Loucy (cell line): Measurements from ENCODE around the gene PA2G4.

ENCODE experiments used
- H2AFZ ChIP-seq: fragments of 200-600 bp; sonication (generic); 2 replicates; pipeline ENCODE4 v1.6.0; 2016; ENCODE audit warnings: antibody characterized with exemption, mild to moderate bottlenecking, low read length, moderate library complexity
- H3F3A ChIP-seq: fragments of 200-600 bp; 2 replicates; pipeline ENCODE4 v1.6.0; 2016; ENCODE audit warnings: antibody characterized with exemption, low read depth, mild to moderate bottlenecking
- H3K27me3 ChIP-seq: fragments of 200-600 bp; sonication (generic); 2 replicates; pipeline ENCODE4 v1.6.1; 2014; ENCODE audit warnings: low read length, mild to moderate bottlenecking; ENCODE audit not compliant: insufficient read depth, poor library complexity, severe bottlenecking
- H3K36me3 ChIP-seq: fragments of 200-600 bp; sonication (generic); 2 replicates; pipeline ENCODE4 v1.6.1; 2016; ENCODE audit warnings: low read length; ENCODE audit not compliant: insufficient read depth
- H3K4me1 ChIP-seq: fragments of 200-600 bp; sonication (generic); 2 replicates; pipeline ENCODE4 v1.5.1; 2014; ENCODE audit warnings: low read length, mild to moderate bottlenecking; ENCODE audit not compliant: insufficient read depth, poor library complexity, severe bottlenecking
- H3K4me2 ChIP-seq: fragments of 200-600 bp; sonication (generic); 2 replicates; pipeline ENCODE4 v1.6.0; 2014; ENCODE audit warnings: antibody characterized with exemption, low read length, low read depth, mild to moderate bottlenecking; ENCODE audit not compliant: poor library complexity, severe bottlenecking
- H3K4me3 ChIP-seq: fragments of 200-600 bp; sonication (generic); 2 replicates; pipeline ENCODE4 v1.5.1; 2014; ENCODE audit warnings: low read length, mild to moderate bottlenecking, mixed read lengths; ENCODE audit not compliant: poor library complexity, severe bottlenecking
- H3K79me2 ChIP-seq: fragments of 200-600 bp; sonication (generic); 2 replicates; pipeline ENCODE4 v1.6.1; 2014; ENCODE audit warnings: low read length; ENCODE audit not compliant: insufficient read depth
- H3K9ac ChIP-seq: fragments of 200-600 bp; sonication (generic); 2 replicates; pipeline ENCODE4 v1.6.0; 2014; ENCODE audit warnings: mild to moderate bottlenecking, low read depth, low read length, moderate library complexity; ENCODE audit not compliant: poor library complexity, severe bottlenecking
- H3K9me2 ChIP-seq: fragments of 200-600 bp; sonication (generic); replicated peaks from 2 replicates; pipeline ENCODE4 v1.6.1; 2016; ENCODE audit warnings: low read depth, low read length, mixed read lengths
- H3K9me3 ChIP-seq: fragments of 200-600 bp; sonication (generic); 2 replicates; pipeline ENCODE4 v1.6.1; 2014; ENCODE audit warnings: mild to moderate bottlenecking, antibody characterized with exemption, low read length, low read depth; ENCODE audit not compliant: insufficient read depth
- H4K20me1 ChIP-seq: fragments of 200-600 bp; sonication (generic); 2 replicates; pipeline ENCODE4 v1.6.0; 2014; ENCODE audit warnings: antibody characterized with exemption, low read length, mild to moderate bottlenecking; ENCODE audit not compliant: insufficient read depth, poor library complexity, severe bottlenecking
- EZH2phosphoT487 ChIP-seq: fragments of 200-600 bp; IDR thresholded peaks from 2 replicates; pipeline ENCODE4 v1.6.1; 2018; ENCODE audit warnings: antibody characterized with exemption, mild to moderate bottlenecking, moderate library complexity, borderline replicate concordance
- TF ChIP-seq, protein P1 (sequence below): fragments of 200-600 bp; sonication (generic); conservative IDR thresholded peaks from 2 replicates; pipeline ENCODE4 v1.5.1; 2014; ENCODE audit warnings: mild to moderate bottlenecking, antibody characterized with exemption, low read length

The PA2G4 gene

DNA sequence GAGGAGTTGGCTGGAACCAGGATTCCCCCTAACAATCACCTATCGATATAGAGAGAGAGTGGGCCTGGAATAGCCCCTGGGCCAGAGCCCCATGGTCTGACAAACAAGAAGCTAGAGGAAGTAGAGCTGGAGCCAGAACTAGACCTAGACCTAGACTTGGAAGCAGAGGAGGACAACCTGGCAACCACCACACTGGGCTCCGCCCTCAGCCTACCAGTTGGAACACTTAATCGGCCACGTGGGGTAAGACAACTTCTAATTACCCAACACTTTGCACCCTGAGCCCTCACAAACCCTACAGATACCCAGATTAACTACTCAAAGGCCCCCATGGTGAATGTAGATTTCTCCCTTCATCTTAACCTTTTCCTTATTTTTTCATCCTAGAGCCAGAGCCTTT, 4.6 kb upstream of the PA2G4 start:
- Histone ChIP-seq H3K9me3 (no peaks in the 10 kb centered on the region), H3K9me2 (no peaks in the 10 kb centered on the region), H2AFZ (no peak overlapping the region), H3K79me2 (peaks cover 5% of the 10 kb centered on the region), H3K36me3 (no peaks in the 10 kb centered on the region), H3K4me3 (no peak overlapping the region), H3K4me1 (peaks cover 14% of the 10 kb centered on the region), H3F3A (no peaks in the 10 kb centered on the region; the same call in 1 of the 2 replicates), H3K27me3 (peaks cover 3% of the 10 kb centered on the region), H3K9ac (no peak overlapping the region), H3K4me2 (no peak overlapping the region), H4K20me1 (peaks cover 3% of the 10 kb centered on the region)
- TF ChIP-seq, protein P1, sequence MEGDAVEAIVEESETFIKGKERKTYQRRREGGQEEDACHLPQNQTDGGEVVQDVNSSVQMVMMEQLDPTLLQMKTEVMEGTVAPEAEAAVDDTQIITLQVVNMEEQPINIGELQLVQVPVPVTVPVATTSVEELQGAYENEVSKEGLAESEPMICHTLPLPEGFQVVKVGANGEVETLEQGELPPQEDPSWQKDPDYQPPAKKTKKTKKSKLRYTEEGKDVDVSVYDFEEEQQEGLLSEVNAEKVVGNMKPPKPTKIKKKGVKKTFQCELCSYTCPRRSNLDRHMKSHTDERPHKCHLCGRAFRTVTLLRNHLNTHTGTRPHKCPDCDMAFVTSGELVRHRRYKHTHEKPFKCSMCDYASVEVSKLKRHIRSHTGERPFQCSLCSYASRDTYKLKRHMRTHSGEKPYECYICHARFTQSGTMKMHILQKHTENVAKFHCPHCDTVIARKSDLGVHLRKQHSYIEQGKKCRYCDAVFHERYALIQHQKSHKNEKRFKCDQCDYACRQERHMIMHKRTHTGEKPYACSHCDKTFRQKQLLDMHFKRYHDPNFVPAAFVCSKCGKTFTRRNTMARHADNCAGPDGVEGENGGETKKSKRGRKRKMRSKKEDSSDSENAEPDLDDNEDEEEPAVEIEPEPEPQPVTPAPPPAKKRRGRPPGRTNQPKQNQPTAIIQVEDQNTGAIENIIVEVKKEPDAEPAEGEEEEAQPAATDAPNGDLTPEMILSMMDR: no peak
- no peak for TF ChIP-seq EZH2phosphoT487

DNA sequence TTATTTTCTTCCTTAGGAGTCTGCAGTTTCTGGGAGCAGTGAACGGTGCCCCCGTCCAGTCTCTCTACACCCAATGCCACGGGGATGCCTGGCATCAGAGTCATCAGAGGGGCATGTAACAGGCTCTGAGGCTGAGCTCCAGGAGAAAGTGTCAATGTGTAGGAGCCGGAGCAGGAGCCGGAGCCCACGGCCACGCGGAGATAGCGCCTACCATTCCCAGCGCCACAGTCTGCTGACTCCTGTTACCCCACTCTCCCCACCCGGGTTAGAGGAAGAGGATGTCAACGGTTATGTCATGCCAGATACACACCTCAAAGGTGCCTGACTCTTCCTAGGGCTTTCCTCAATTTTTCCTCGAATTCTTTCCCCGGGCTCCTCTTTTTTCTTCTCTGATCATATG, 3.3 kb upstream of the PA2G4 start:
- no peak overlapping the region for H3K4me2 ChIP-seq
- peaks cover 5% of the 10 kb centered on the region for H3K27me3 ChIP-seq
- no peak overlapping the region for H3K4me3 ChIP-seq
- H4K20me1 ChIP-seq: peaks cover 15% of the 10 kb centered on the region
- no peak overlapping the region for H2AFZ ChIP-seq
- no peaks in the 10 kb centered on the region for H3K9me2 ChIP-seq
- no peak overlapping the region for H3K9ac ChIP-seq
- peaks cover 23% of the 10 kb centered on the region for H3K4me1 ChIP-seq
- TF ChIP-seq, protein P1: no peak
- no peak for TF ChIP-seq EZH2phosphoT487
- H3K79me2 ChIP-seq: peaks cover 17% of the 10 kb centered on the region
- no peaks in the 10 kb centered on the region for H3K36me3 ChIP-seq
- H3F3A ChIP-seq: no peaks in the 10 kb centered on the region; the same call in 1 of the 2 replicates
- H3K9me3 ChIP-seq: no peaks in the 10 kb centered on the region

DNA sequence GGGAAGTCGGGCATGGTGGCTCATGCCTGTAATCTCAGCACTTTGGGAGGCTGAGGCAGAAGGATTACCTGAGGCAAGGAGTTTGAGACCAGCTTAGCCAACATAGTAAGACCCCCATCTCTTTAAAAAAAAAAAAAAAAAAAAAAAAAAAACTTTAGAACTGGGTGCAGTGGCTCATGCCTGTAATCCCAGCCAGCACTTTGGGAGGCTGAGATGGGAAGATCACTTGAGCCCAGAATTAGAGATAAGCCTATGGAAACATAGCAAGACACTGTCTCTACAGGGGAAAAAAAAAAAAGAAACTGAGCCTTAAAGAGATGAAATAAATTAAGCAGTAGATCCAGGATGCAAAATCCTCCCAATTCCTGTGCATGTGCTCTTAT, 1.7 kb upstream of the PA2G4 start:
- Histone ChIP-seq H3K9me3 (no peaks in the 10 kb centered on the region), H2AFZ (no peak overlapping the region), H3K27me3 (peaks cover 5% of the 10 kb centered on the region), H3K4me3 (peak overlapping the region; percentile 86), H3K4me2 (peak overlapping the region; percentile 92), H3K36me3 (peaks cover 10% of the 10 kb centered on the region; the same call in 1 of the 2 replicates), H3F3A (no peaks in the 10 kb centered on the region; the same call in 1 of the 2 replicates), H3K9me2 (no peaks in the 10 kb centered on the region), H3K9ac (peak overlapping the region; percentile 76), H4K20me1 (peaks cover 31% of the 10 kb centered on the region), H3K4me1 (peaks cover 36% of the 10 kb centered on the region), H3K79me2 (peaks cover 34% of the 10 kb centered on the region)
- no peak for TF ChIP-seq EZH2phosphoT487
- TF ChIP-seq, protein P1: no peak
